Measurements from ENCODE around the gene IPO8. TPM values are rescaled to one million over a fixed set of nuclear protein-coding genes. Genes with fewer than 3 reads are reported as not detected.

IPO8 gene
- total and polyA plus RNA-seq, 9 donors, result 15.7 to 49.6 (median 44.3) TPM

- Histone ChIP-seq H3K4me3 (no peak overlapping the region), H3K36me3 (no peaks in the 10 kb centered on the region)
- TF ChIP-seq EP300 (IDR thresholded peaks at IDR 0.05) (no peak), POLR2A (IDR thresholded peaks at IDR 0.05) (no peak), CTCF (IDR thresholded peaks at IDR 0.05) (no peak)
Observed at GRCh38 chr12:30640392-30640791, 55.3 kb downstream of the IPO8 start.

GRCh38 chr12:30635385-30635784, 60.3 kb downstream of the IPO8 start:
- TF ChIP-seq CTCF (IDR thresholded peaks at IDR 0.05), result no peak
- no peak for TF ChIP-seq POLR2A (IDR thresholded peaks at IDR 0.05)
- TF ChIP-seq EP300 (IDR thresholded peaks at IDR 0.05), result no peak
- Histone ChIP-seq H3K27me3 (no peaks in the 10 kb centered on the region), H3K36me3 (no peaks in the 10 kb centered on the region), H3K4me3 (no peak overlapping the region), H3K4me1 (ENCODE audit: insufficient read depth) (peaks cover 2% of the 10 kb centered on the region), H3K9me3 (no peaks in the 10 kb centered on the region), H3K27ac (no peak overlapping the region)
- intact Hi-C loops (cut with DNase I), result no loop called here
- DNase-seq, result no peak
- WGBS, 3 donors, result 93 to 95% (median 93%) methylated on average over 2 of the region's 2 CpGs

More at GRCh38 chr12:30640392-30640791, 55.3 kb downstream of the IPO8 start:
- no peaks in the 10 kb centered on the region for H3K4me1 ChIP-seq (ENCODE audit: insufficient read depth)
- 74 to 83% (median 82%) methylated on average over 2 of the region's 2 CpGs for WGBS, 3 donors
- no peaks in the 10 kb centered on the region for H3K27me3 ChIP-seq
- H3K27ac ChIP-seq, result no peak overlapping the region
- DNase-seq, result no peak
- intact Hi-C loops (cut with DNase I), result no loop called here
- H3K9me3 ChIP-seq, result no peaks in the 10 kb centered on the region

GRCh38 chr12:30631740-30632139, 63.9 kb downstream of the IPO8 start:
- no peaks in the 10 kb centered on the region for H3K9me3 ChIP-seq
- no peaks in the 10 kb centered on the region for H3K27me3 ChIP-seq
- intact Hi-C loops (cut with DNase I), result no loop called here
- H3K27ac ChIP-seq, result no peak overlapping the region
- H3K4me3 ChIP-seq, result no peak overlapping the region
- H3K4me1 ChIP-seq (ENCODE audit: insufficient read depth), result peaks cover 2% of the 10 kb centered on the region
- 61 to 84% (median 68%) methylated on average over 6 of the region's 6 CpGs for WGBS, 3 donors
- DNase-seq, result no peak
- no peak for TF ChIP-seq POLR2A (IDR thresholded peaks at IDR 0.05)
- no peak for TF ChIP-seq CTCF (IDR thresholded peaks at IDR 0.05)
- TF ChIP-seq EP300 (IDR thresholded peaks at IDR 0.05), result no peak
- H3K36me3 ChIP-seq, result no peaks in the 10 kb centered on the region

GRCh38 chr12:30630979-30631285, 64.7 kb downstream of the IPO8 start:
- H3K4me1 ChIP-seq (ENCODE audit: insufficient read depth), result peaks cover 2% of the 10 kb centered on the region
- 49 to 65% (median 53%) methylated on average over 3 of the region's 3 CpGs for WGBS, 3 donors

More at GRCh38 chr12:30630979-30631285, 64.7 kb downstream of the IPO8 start:
- Histone ChIP-seq H3K4me3 (no peak overlapping the region), H3K27ac (no peak overlapping the region), H3K36me3 (no peaks in the 10 kb centered on the region), H3K27me3 (no peaks in the 10 kb centered on the region), H3K9me3 (no peaks in the 10 kb centered on the region)
- TF ChIP-seq CTCF (IDR thresholded peaks at IDR 0.05) (no peak), EP300 (IDR thresholded peaks at IDR 0.05) (no peak), POLR2A (IDR thresholded peaks at IDR 0.05) (no peak)
- no peak for DNase-seq
- intact Hi-C loops (cut with DNase I), result no loop called here

Measured in ovary (tissue), 9 donors.